ENCODE data around the gene PIGV.
A peak's percentile ranks its signal among the peaks of the same experiment; 100 is the strongest.

DNA sequence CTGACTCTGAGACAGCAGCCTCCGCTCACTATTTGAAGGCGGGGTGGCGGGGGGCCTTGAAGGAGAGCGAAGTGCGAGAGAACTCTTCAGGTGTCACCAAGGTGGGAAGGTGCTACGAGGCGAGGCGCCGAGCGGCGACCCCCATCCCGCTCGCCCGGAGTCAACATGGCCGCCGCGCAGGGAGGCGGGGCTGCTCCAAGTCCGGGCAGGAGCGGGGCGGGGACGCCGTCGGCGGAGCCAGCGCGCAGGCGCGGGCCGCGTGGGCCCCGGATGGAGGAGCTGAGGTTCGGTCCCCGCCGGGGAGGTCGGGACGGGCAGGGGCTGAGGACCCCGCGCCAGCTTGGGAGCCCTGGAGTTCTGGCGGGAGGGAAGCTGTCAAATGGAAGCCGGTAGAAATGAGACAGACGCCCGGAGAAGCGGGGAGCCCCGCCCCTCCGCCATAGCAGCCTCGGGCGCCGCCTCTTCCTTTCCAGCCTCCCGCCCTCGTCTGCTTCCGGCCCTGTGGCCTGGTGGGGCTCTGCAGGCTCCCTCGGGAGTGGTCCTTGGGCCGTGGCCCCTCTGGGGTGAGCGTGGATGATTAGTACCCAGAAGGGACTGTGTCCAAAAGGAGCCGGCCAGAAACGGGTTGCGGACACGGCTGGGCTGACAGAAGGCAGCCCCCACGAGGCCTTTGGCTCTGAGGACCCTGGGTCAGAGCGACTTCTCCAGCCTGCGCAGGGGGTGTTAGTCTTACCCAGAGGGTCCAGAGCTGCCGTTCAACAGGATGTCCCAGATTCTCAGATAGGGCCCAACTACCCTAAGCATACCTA is at the start of gene PIGV:
- TF ChIP-seq, protein P1, sequence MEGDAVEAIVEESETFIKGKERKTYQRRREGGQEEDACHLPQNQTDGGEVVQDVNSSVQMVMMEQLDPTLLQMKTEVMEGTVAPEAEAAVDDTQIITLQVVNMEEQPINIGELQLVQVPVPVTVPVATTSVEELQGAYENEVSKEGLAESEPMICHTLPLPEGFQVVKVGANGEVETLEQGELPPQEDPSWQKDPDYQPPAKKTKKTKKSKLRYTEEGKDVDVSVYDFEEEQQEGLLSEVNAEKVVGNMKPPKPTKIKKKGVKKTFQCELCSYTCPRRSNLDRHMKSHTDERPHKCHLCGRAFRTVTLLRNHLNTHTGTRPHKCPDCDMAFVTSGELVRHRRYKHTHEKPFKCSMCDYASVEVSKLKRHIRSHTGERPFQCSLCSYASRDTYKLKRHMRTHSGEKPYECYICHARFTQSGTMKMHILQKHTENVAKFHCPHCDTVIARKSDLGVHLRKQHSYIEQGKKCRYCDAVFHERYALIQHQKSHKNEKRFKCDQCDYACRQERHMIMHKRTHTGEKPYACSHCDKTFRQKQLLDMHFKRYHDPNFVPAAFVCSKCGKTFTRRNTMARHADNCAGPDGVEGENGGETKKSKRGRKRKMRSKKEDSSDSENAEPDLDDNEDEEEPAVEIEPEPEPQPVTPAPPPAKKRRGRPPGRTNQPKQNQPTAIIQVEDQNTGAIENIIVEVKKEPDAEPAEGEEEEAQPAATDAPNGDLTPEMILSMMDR (conservative IDR thresholded peaks at IDR 0.05 in 1 of 2, IDR thresholded peaks at IDR 0.05 in 1 of 2; ENCODE audit: extremely low read depth in 1 of 2, insufficient read depth in 1 of 2, low read depth in 1 of 2, low read length in 2 of 2), result peak in 1 of 2 donors; percentile 12
- no peak for TF ChIP-seq EZH2 (IDR thresholded peaks at IDR 0.05; ENCODE audit: borderline replicate concordance, low read length)
